Embryonic facial prominence (tissue), 1 donor: ENCODE measurements around the gene ABCA12.
A peak's percentile ranks its signal among the peaks of the same experiment; 100 is the strongest.
"Not testable (repeated sequence)": the region's sequence is repeated elsewhere in the genome, so short reads cannot be mapped to it uniquely, and the experiment has no call there.

Source experiments
- DNase-seq: peaks from one replicate; pipeline ENCODE4 v3.0.0-alpha.2; 2016; ENCODE audit errors: extremely low spot score

The ABCA12 gene

GRCh38 chr2:215138479-215138878 lies at the start of gene ABCA12:
Gene ABCA12, minus strand, starts transcription at chr2:215138626. Its CDS starts 418 bp downstream, at chr2:215138208.
- DNase-seq, result no peak

GRCh38 chr2:215188078-215188477 lies 49.7 kb upstream of the ABCA12 start:
- no peak for DNase-seq

GRCh38 chr2:215186021-215186420 lies 47.6 kb upstream of the ABCA12 start:
- DNase-seq, result no peak

- DNase-seq, result no peak
Measured at GRCh38 chr2:215178121-215178520, 39.7 kb upstream of the ABCA12 start.

GRCh38 chr2:215171796-215172195 lies 33.4 kb upstream of the ABCA12 start:
- no peak for DNase-seq

- DNase-seq, result no peak
Measured at GRCh38 chr2:215171151-215171550, 32.7 kb upstream of the ABCA12 start.

- DNase-seq, result not testable (repeated sequence)
Measured at GRCh38 chr2:215166505-215166904, 28.1 kb upstream of the ABCA12 start.

GRCh38 chr2:215163319-215163718 lies 24.9 kb upstream of the ABCA12 start:
- DNase-seq, result not testable (repeated sequence)

- DNase-seq, result no peak
Measured at GRCh38 chr2:215161301-215161829, 22.9 kb upstream of the ABCA12 start.

- no peak for DNase-seq
Measured at GRCh38 chr2:215160081-215160480, 21.7 kb upstream of the ABCA12 start.

- no peak for DNase-seq
Measured at GRCh38 chr2:215156453-215156852, 18.0 kb upstream of the ABCA12 start.

GRCh38 chr2:215149894-215150293 lies 11.5 kb upstream of the ABCA12 start:
- no peak for DNase-seq

GRCh38 chr2:215149486-215149885 lies 11.1 kb upstream of the ABCA12 start:
- DNase-seq, result no peak

GRCh38 chr2:215149060-215149459 lies 10.6 kb upstream of the ABCA12 start:
- no peak for DNase-seq

- no peak for DNase-seq
Measured at GRCh38 chr2:215145611-215146010, 7.2 kb upstream of the ABCA12 start.

- DNase-seq, result no peak
Measured at GRCh38 chr2:215144106-215144875, 5.9 kb upstream of the ABCA12 start.

- DNase-seq, result no peak
Measured at GRCh38 chr2:215143458-215143857, 5.0 kb upstream of the ABCA12 start.

- DNase-seq, result no peak
Measured at GRCh38 chr2:215141706-215142105, 3.3 kb upstream of the ABCA12 start.

- DNase-seq, result no peak
Measured at GRCh38 chr2:215140166-215140707, 1.8 kb upstream of the ABCA12 start.

- DNase-seq, result peak; percentile 37
Measured at GRCh38 chr2:215137741-215138340, 585 bp downstream of the ABCA12 start.

GRCh38 chr2:215137329-215137686 lies 1.1 kb downstream of the ABCA12 start:
- no peak for DNase-seq

GRCh38 chr2:215136669-215137328 lies 1.6 kb downstream of the ABCA12 start:
- DNase-seq, result no peak
